Measurements from ENCODE around the gene ERMARD. TPM values are rescaled to one million over a fixed set of nuclear protein-coding genes. Genes with fewer than 3 reads are reported as not detected.
"Not testable (repeated sequence)": the region's sequence is repeated elsewhere in the genome, so short reads cannot be mapped to it uniquely, and the experiment has no call there.

Gene ERMARD
- total RNA-seq, 2 experiments from 2014 or later: 33.9 to 36.4 TPM

DNA sequence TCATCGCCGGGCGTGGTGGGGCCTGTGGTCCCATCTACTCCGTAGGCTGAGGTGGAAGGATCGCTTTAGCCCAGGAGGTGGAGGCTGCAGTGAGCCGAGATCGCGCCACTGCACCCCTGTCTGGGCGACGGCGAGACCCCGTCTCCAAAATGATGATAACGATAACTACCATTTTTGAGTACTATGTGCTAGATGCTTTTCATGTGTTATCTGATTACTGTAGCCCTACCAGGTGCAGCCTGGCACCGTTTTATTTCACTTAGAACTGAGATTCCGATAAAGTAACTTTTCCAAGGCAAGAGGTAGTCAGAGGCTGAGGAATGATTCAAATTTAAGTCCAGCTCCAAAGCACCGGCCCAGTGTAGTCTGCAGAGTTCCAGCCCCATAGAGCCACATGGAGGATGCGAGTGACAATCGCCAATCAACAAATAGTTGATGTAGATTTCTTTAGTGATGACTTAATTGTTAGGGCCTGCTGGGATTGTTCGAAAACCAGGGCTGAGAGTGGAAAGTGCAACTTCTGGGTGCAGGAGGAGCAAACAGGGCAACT lies 727 bp downstream of the ERMARD start:
- Mint-ChIP-seq H3K4me3 (peak overlapping the region; percentile 98), H3K36me3 (peaks cover 15% of the 10 kb centered on the region), H3K27ac (peak overlapping the region; percentile 89), H3K27me3 (no peaks in the 10 kb centered on the region), H3K4me1 (peaks cover 21% of the 10 kb centered on the region), H3K9me3 (peaks cover 2% of the 10 kb centered on the region)
- POLR2A ChIA-PET: interaction anchor here (0.6 to 4.4 kb wide), 17 partner anchors 11 to 1936 kb away, joined by 3 to 36 read pairs (median 4); partner anchors contain the start of genes C6orf120, FAM120B, PDCD2 and PHF10
- DNase-seq (no peak), ATAC-seq (ENCODE audit: low read depth) (no peak)

DNA sequence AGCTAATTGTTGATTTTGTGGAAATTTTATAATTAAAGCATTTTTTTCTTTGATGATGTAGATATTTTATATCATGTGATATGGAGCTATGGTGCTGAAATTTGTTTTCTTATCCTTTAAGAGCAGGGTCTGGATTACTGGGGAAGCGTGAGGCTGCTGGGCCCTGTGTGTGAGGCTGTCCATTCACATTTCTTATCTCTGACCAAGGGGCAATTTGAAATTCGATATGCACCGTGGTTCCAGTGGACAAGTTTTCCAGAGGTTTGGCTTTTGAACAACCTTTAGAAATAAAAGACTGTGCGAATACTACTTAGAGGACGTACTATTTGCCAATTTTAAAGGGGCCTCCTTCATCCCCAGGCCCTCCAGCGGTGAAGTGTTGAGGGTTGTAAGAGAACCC lies 3.7 kb downstream of the ERMARD start:
- ATAC-seq (ENCODE audit: low read depth) (no peak), DNase-seq (no peak)
- Mint-ChIP-seq H3K27ac (no peak overlapping the region), H3K4me3 (no peak overlapping the region), H3K9me3 (no peaks in the 10 kb centered on the region), H3K27me3 (no peaks in the 10 kb centered on the region), H3K4me1 (peaks cover 16% of the 10 kb centered on the region), H3K36me3 (peaks cover 15% of the 10 kb centered on the region)
- POLR2A ChIA-PET: no interaction called here

DNA sequence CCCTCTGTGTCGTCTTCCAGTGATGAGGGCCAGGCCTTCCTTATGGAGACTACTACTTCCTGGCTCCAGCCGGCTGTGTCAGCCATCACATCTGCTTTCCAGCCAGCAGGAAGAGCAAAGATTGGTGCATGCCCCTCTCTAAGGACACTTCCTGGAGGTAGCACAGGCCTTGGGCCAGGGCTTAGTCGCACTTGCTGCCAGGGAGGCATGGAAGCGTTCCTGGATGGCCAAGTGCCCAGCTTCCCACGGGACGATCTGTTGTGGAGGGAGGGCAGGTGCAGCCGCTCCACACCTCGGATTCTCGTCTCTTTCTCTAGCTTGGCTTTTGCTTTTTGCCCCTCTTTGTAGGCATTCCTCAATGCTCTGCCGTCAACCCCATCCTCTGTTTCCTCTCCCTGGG lies 11.9 kb downstream of the ERMARD start:
- Mint-ChIP-seq H3K36me3 (peaks cover 27% of the 10 kb centered on the region), H3K9me3 (no peaks in the 10 kb centered on the region), H3K4me1 (no peaks in the 10 kb centered on the region), H3K4me3 (no peak overlapping the region), H3K27me3 (no peaks in the 10 kb centered on the region), H3K27ac (no peak overlapping the region)
- no peak for DNase-seq
- ATAC-seq (ENCODE audit: low read depth): no peak
- POLR2A ChIA-PET: no interaction called here

DNA sequence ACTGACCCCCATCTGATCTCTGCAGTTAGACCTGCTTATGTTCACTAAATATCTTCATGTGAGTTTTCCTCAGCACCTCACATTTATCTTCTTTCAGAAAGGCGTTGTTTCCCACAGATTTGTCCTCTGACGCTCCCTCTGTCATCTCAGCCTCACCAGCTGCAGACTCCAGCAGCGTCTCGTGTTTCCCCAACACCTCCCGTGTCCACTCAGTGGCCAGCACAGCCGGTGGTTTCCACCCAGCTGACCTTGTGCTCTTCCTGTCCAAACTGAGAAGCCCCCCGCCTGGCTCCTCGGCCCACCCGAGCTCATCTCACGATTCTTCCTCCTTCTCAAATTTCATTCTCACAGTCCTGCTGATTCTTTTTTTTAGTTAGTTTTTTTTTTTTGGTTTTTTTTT lies 12.5 kb downstream of the ERMARD start:
- Mint-ChIP-seq H3K4me3 (no peak overlapping the region), H3K36me3 (peaks cover 27% of the 10 kb centered on the region), H3K4me1 (no peaks in the 10 kb centered on the region), H3K27ac (no peak overlapping the region), H3K9me3 (no peaks in the 10 kb centered on the region), H3K27me3 (no peaks in the 10 kb centered on the region)
- DNase-seq: no peak
- POLR2A ChIA-PET: no interaction called here
- no peak for ATAC-seq (ENCODE audit: low read depth)

DNA sequence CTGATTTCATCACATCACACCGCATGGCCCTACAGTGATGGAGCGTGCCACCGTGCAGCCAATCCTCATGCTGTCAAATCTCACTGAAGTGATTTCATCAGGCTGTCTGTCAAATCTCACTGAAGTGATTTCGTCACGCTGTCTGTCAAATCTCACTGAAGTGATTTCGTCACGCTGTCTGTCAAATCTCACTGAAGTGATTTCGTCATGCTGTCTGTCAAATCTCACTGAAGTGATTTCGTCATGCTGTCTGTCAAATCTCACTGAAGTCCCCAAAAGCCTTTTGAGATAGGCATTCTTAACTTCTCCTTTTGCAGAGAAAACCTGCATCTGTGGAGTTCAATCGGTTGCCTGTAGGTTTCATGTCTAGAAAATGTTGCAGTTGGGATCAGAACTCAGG lies 14.4 kb downstream of the ERMARD start:
- H3K27ac Mint-ChIP-seq; ATAC-seq (ENCODE audit: low read depth); POLR2A ChIA-PET; H3K4me3 Mint-ChIP-seq; H3K27me3 Mint-ChIP-seq; DNase-seq; H3K4me1 Mint-ChIP-seq; H3K9me3 Mint-ChIP-seq: not testable (repeated sequence)
- H3K36me3 Mint-ChIP-seq: peaks cover 16% of the 10 kb centered on the region

DNA sequence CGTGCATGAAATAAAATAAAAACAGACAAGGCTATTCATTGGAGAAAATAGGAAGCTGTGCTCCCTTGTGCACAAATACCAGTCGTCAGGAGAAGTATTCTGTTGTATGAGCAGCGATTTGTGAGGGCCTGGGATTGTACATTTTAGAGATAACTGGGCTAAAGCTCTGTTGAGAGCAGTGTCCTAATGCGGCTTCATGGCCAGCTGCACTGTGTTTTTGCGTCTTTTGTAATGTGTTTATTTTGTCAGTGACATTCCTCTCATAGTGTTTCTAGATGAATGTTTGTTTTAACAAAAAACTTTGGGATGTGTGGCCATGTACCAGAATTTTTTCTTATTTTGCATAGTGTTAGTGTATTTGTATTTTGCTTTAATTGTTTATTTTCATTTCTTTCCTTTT lies 14.8 kb downstream of the ERMARD start:
- no peak for ATAC-seq (ENCODE audit: low read depth)
- Mint-ChIP-seq H3K27me3 (no peaks in the 10 kb centered on the region), H3K27ac (no peak overlapping the region), H3K4me3 (no peak overlapping the region), H3K4me1 (no peaks in the 10 kb centered on the region), H3K9me3 (no peaks in the 10 kb centered on the region), H3K36me3 (peaks cover 15% of the 10 kb centered on the region)
- no peak for DNase-seq
- POLR2A ChIA-PET: no interaction called here

DNA sequence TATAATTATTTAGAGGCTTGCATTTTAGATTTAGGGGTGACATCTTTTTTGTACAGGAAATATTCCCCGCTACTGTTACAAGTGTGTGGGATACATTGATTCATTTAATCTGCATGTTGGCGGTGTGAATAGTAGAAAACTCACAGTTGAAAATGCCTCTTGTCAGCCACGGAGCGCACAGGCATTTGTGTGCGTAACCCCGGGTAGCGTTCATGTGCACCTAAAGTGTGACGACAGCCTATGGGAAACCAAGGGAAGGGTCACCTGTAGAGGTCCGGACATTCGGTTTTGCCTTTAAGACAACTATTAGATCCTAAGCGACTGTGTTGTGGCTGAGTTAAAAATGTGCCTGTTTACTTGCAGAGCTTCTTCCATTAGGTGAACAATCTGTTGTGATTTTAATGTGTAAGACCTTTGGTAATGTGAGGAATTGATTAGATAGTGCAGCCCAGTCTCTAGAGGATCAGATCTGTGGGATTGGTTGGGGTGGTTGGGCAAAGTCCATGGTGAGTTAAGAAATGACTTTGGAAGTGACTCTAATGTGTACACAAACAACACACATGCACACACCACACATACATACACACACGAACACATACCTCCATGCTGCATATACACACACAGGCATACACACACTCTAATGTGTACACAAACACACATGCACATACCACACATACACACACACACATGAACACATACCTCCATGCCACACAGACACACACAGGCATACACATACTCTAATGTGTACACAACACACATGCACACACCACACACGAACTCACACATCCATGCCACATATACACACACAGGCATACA lies 15.7 kb downstream of the ERMARD start:
- POLR2A ChIA-PET: no interaction called here
- no peaks in the 10 kb centered on the region for H3K4me1 Mint-ChIP-seq
- H3K27ac Mint-ChIP-seq: no peak overlapping the region
- H3K4me3 Mint-ChIP-seq: no peak overlapping the region
- peaks cover 18% of the 10 kb centered on the region for H3K36me3 Mint-ChIP-seq
- no peaks in the 10 kb centered on the region for H3K27me3 Mint-ChIP-seq
- DNase-seq (no peak), ATAC-seq (ENCODE audit: low read depth) (no peak)
- H3K9me3 Mint-ChIP-seq: no peaks in the 10 kb centered on the region

DNA sequence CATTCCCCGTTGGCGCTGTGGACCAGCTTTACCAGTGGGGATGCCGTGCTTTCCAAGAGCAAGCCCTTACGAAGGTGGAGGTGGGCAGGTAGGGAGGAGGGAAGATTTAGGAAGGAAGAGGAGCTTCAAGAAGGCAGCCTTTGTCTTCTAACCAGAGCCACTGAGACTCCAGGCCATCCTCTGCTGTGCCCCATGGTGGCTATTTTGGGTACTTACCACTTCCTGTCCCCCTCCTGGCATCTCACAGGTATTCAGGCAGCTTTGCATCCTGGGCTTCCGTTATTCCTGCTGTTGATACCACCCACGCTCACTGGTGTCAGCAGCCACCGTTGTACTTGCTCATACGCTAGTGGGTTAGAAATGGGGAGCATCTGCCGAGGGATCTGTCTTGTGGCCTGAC lies 22.9 kb downstream of the ERMARD start:
- Mint-ChIP-seq H3K27ac (no peak overlapping the region), H3K36me3 (peaks cover 6% of the 10 kb centered on the region), H3K27me3 (no peaks in the 10 kb centered on the region), H3K4me3 (no peak overlapping the region), H3K9me3 (no peaks in the 10 kb centered on the region), H3K4me1 (peaks cover 7% of the 10 kb centered on the region)
- ATAC-seq (ENCODE audit: low read depth) (no peak), DNase-seq (no peak)
- POLR2A ChIA-PET: no interaction called here

DNA sequence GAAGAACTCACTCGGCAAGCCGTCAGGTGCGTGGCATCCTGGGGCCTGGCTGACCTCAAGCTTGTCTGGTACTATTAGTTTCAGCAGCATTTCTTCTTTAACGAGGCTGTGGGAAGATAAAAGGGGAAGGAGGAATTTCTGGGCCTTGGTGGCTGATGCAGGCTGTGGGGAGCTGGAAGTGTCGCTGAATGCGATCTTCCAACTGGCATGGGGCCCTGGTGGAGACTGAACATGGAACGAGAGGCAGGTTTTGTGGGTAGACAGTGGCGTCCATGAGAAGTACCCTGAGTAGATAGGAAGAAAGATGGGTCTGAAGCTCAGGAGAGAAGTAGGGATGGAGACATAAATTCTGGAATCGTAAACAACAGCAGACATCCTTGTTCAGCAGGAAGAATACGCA lies 23.9 kb downstream of the ERMARD start:
- POLR2A ChIA-PET: no interaction called here
- Mint-ChIP-seq H3K4me1 (peaks cover 7% of the 10 kb centered on the region), H3K36me3 (peaks cover 3% of the 10 kb centered on the region), H3K9me3 (no peaks in the 10 kb centered on the region), H3K27me3 (no peaks in the 10 kb centered on the region), H3K4me3 (no peak overlapping the region), H3K27ac (no peak overlapping the region)
- DNase-seq: no peak
- no peak for ATAC-seq (ENCODE audit: low read depth)

DNA sequence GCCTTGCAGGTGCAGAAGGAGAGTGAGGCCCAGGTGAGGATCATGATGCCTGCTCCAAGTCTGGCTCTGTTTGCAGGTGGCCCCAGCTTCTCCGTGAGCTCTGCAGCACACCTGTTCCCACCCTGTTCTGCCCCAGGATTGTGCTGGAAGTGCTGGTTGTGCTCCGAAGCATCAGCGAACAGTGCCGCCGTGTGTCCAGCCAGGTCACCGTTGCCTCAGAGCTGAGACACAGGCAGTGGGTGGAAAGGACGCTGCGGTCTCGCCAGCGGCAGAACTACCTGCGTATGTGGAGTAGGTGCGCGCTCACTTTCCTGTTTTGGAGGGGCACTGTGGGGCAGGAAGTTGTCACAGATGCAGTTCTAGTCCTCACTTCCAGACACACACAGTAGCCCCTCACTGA lies 25.0 kb downstream of the ERMARD start:
- H3K27ac Mint-ChIP-seq: no peak overlapping the region
- H3K27me3 Mint-ChIP-seq: no peaks in the 10 kb centered on the region
- no peak for ATAC-seq (ENCODE audit: low read depth)
- peaks cover 7% of the 10 kb centered on the region for H3K36me3 Mint-ChIP-seq
- no peaks in the 10 kb centered on the region for H3K9me3 Mint-ChIP-seq
- peaks cover 7% of the 10 kb centered on the region for H3K4me1 Mint-ChIP-seq
- no peak for DNase-seq
- POLR2A ChIA-PET: no interaction called here
- no peak overlapping the region for H3K4me3 Mint-ChIP-seq

DNA sequence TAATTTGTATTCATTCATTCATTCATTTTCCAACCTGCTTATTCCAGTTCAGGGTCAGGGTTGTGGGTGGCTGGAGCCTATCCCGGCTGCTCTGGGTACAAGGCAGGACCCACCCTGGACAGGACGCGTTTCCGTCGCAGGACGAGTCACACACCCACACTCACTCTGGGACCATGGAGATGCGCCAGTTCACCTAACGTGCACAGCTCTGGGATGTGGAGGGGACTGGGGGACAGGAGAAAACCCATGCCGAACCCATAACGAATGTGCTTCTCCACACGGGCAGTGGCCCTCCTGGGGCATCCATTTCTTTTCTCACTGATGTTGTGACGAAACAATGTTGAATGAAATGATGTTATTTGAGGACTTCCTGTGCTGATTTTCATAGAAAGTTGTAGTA lies 26.5 kb downstream of the ERMARD start:
- no peaks in the 10 kb centered on the region for H3K9me3 Mint-ChIP-seq
- POLR2A ChIA-PET: no interaction called here
- no peak overlapping the region for H3K27ac Mint-ChIP-seq
- H3K4me3 Mint-ChIP-seq: no peak overlapping the region
- DNase-seq (no peak), ATAC-seq (ENCODE audit: low read depth) (no peak)
- H3K36me3 Mint-ChIP-seq: peaks cover 7% of the 10 kb centered on the region
- H3K4me1 Mint-ChIP-seq: peaks cover 7% of the 10 kb centered on the region
- H3K27me3 Mint-ChIP-seq: no peaks in the 10 kb centered on the region

DNA sequence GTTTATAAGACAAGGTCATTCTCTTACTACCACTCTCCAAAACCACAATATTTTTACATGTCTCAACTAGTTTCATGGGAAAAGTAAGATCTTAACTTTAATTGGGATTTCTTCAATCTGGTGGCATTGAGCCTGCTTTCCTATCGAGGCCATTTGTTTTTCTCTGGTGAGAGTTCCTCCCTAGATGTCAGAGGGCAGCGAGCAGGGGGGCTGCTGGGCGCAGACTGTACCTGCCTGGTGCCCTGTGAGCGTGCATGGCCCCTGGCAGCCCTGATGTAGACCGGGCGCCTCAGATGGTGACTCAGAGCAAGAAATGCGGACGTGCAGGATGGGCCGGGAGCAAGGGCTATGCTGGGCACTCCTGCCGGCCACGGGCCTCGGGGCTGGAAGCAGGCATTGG lies 27.2 kb downstream of the ERMARD start:
- no peak for DNase-seq
- peaks cover 6% of the 10 kb centered on the region for H3K4me1 Mint-ChIP-seq
- no peak overlapping the region for H3K4me3 Mint-ChIP-seq
- ATAC-seq (ENCODE audit: low read depth): no peak
- H3K9me3 Mint-ChIP-seq: no peaks in the 10 kb centered on the region
- H3K27ac Mint-ChIP-seq: no peak overlapping the region
- H3K27me3 Mint-ChIP-seq: no peaks in the 10 kb centered on the region
- POLR2A ChIA-PET: no interaction called here
- H3K36me3 Mint-ChIP-seq: peaks cover 12% of the 10 kb centered on the region

DNA sequence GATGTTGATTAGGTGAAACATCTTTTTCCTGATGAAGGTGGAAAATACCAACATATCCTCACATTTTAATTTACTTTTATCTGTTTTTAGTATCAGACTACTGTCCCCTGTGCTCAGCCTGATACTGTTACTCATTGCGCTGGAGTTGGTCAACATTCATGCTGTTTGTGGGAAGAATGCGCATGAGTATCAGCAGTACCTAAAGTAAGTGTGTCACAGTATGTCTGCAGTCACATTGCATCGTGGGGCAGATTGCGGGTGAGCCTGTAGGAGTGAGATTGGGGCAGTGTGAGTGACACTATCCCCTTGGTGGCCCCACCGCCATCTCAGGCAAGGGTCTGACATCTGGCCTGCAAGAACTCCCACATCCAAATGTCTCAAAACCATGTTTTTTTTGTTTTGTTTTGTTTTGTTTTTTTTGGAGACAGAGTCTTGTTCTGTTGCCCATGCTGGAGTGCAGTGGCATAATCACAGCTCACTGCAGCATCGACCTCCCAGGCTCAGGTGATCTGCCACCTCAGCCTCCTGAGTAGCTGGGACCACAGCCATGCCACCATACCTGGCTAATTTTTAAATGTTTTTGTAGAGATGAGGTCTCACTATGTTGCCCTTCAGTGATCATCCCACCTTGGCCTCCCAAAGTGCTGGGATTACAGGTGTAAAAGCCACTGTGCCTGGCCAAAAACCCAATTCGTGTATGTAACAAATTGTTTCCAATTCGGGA lies 27.8 kb downstream of the ERMARD start:
- no peaks in the 10 kb centered on the region for H3K9me3 Mint-ChIP-seq
- no peak overlapping the region for H3K27ac Mint-ChIP-seq
- DNase-seq (no peak), ATAC-seq (ENCODE audit: low read depth) (no peak)
- H3K4me3 Mint-ChIP-seq: no peak overlapping the region
- H3K27me3 Mint-ChIP-seq: no peaks in the 10 kb centered on the region
- peaks cover 18% of the 10 kb centered on the region for H3K36me3 Mint-ChIP-seq
- POLR2A ChIA-PET: no interaction called here
- H3K4me1 Mint-ChIP-seq: peaks cover 3% of the 10 kb centered on the region

DNA sequence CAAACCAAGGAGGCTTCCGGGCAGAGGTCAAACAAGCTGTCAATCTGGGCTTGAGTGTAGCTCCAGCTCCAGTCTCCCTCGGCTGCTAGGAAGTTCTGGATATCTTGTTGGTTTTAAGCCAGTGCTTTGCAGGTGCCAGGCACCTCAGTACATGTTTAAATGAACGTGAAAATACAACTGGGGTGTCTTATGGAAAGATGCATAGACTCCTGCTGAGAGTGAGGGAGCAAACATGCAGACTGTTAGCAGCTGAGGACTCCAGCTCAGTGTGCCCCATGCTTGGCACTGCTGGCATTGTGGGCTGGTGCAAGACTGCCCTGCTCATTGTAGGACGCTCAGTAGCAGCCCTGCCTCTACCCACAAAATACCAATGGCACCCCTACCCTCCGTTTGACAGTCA lies 28.5 kb downstream of the ERMARD start:
- no peak overlapping the region for H3K27ac Mint-ChIP-seq
- peaks cover 19% of the 10 kb centered on the region for H3K36me3 Mint-ChIP-seq
- H3K27me3 Mint-ChIP-seq: no peaks in the 10 kb centered on the region
- peaks cover 3% of the 10 kb centered on the region for H3K4me1 Mint-ChIP-seq
- DNase-seq (no peak), ATAC-seq (ENCODE audit: low read depth) (no peak)
- POLR2A ChIA-PET: no interaction called here
- no peak overlapping the region for H3K4me3 Mint-ChIP-seq
- H3K9me3 Mint-ChIP-seq: no peaks in the 10 kb centered on the region

Data from activated naive CD8-positive, alpha-beta T cell treated with anti-CD3 and anti-CD28 coated beads, Interleukin-2, amount 10 ng/mL, durations not matched to agents 7 days and 5 days (primary cell).